GM18507 (cell line): ENCODE results near the gene NPBWR2.
"Not testable (repeated sequence)": the region's sequence is repeated elsewhere in the genome, so short reads cannot be mapped to it uniquely, and the experiment has no call there.

Experiments
- DNase-seq: peaks from one replicate; pipeline ENCODE4 v3.0.0; 2011; ENCODE audit warnings: low read depth; ENCODE audit not compliant: insufficient read length; ENCODE audit errors: extremely low spot score
- FAIRE-seq: peaks from 2 replicates; lab custom pipeline; 2011; peaks lifted over from hg19 to GRCh38; lab: Jason Lieb, UNC

The NPBWR2 gene

DNA sequence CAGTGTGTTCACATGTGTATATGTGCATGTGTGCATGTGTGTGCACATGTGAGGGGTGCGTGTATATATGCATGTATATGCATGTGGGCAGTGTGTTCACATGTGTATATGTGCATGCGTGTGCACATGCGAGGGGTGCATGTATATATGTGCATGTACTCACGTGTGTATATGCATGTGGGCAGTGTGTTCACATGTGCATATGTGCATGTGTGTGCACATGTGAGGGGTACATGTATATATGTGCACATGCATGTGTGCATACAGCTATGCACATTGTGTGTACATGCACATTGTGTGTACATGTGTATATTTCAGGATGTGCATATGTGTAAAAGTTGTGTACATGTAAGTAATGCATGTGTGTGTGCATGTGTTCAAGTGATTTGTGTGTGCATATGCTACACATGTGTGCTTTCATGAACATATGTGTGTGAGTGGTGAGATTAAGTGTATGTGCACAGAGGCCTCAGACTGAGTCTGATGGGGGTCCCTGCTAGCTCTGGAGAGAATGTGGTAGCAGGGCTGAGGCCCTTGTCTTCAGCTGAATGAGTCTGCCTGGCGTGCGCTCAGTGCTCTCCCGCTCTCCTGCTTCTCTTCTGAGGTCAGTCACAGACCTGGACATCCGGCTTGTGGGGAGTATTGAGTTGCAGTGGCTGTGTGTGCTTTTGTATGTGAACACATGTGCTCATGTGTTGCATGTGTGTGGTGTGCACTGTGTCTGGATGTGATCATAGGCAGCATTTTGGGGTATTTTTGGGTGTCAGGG, 37.0 kb upstream of the NPBWR2 start:
- DNase-seq (no peak), FAIRE-seq (no peak)

DNA sequence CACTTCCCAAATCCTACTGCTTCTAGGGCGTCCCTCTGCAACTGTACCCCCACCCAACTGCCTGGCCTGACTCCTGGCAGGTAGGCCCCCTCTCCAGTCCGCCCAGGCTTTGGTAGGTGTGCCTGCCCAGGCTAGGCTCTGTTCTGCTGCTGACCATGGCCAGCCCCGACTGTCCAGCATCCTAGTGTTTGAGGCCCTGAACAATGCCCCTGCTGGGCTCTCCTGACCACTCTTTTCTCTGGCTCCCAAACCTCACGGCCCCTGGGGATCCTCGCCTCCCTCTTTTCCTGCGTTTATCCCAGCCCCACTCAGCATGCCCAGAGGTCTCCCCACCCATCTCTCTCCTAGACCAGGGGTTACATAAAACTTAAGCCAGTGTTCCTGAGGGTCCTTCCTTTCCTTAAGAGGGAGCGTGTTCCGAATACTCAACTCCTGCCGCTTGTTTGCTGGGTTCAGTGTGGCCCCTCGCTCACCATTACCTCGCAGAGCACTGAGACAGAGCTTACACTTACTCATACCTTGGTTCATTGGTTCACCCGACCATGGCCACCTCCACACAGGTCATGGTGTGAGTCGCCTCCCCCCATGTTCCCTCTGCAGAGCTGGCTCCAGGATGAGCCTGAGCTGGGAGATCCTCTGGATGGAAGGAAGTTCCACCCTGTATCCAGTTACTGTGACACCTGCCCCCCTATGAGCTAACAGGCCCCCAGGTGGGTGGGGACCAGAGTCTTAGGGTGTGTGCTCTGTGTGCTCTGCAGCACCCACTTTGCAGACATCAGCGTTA, 35.8 kb upstream of the NPBWR2 start:
- DNase-seq, result no peak
- no peak for FAIRE-seq

DNA sequence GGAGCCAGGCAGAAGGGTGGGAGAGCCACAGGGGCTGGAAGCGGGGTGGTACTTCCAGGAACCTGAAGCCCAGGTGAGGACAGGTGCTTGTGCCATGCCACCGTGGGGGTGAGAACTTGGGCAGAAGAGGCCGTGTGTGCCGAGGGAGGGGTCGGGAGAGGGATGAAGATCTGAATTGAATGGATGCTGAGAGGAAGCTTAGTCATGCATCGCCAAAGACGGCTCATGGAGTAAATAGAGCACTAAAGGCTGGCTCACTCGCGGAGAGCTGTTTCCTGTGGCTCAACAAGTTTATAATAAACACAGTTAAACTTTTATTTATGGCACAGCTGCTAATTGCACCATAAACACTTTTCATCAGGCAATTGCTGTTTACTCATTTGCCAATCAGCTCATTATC, 35.2 kb upstream of the NPBWR2 start:
- no peak for DNase-seq
- no peak for FAIRE-seq

DNA sequence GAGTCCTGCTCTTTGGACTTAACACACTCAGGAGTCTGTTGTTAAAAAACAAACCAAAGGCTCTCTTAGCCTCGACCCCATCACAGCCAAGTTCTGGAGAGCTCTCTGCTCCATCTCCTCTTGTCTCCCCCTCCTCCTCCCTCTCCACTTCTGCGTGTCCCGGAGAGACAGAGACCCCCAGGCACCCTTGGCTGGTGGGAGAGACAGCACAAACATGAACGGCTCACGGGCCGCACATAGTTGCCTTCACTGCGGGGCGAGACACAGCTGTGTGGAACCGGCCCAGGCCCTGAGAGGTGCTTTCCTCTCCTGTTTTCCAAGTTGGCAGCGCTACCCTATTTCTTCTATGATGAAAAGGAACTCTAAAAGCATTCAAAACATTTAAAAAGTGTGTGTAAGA, 33.6 kb upstream of the NPBWR2 start:
- DNase-seq (no peak), FAIRE-seq (no peak)

DNA sequence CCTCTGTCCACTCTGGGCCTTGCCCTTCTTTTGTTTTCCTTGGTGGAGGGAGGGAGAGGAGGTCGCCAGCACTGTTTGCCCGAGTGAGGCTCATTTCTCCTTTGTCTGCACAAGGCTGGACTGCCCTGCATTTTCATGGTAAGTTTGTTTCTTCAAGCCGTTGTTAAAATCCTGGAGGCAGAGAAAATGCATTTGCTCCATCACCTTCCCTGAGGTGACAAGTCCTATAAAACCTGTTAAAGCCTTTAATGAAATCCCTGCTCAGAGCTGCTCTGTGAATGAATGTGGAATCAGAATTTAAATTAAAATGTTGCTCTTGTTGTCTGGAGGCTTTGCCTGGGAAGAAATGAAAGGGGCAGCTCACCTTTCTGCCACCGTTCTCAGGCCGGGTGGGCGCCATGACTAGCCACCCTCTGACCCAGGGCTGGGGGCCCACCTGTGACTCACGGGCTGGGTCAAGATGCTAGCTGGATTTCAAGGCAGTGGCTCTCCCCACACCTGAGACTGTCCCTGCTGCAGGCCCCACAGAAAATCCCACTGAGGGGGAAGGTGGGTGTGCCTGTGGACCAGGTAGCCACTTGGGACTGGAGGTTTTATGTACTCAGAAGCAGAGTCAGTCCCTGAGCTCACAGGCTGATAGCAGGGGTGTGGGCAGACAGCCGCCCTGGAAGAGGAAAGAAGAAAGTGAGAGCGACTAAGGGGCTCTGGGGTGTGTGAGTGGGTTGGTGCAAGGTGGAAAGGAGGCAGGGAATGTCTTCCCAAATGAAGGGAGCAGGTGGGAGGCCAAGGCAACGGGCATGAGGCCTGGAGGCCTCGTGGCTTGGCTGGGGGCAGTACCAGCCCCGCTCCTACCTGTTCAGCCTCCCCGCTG, 32.9 kb upstream of the NPBWR2 start:
- no peak for DNase-seq
- FAIRE-seq, result no peak

DNA sequence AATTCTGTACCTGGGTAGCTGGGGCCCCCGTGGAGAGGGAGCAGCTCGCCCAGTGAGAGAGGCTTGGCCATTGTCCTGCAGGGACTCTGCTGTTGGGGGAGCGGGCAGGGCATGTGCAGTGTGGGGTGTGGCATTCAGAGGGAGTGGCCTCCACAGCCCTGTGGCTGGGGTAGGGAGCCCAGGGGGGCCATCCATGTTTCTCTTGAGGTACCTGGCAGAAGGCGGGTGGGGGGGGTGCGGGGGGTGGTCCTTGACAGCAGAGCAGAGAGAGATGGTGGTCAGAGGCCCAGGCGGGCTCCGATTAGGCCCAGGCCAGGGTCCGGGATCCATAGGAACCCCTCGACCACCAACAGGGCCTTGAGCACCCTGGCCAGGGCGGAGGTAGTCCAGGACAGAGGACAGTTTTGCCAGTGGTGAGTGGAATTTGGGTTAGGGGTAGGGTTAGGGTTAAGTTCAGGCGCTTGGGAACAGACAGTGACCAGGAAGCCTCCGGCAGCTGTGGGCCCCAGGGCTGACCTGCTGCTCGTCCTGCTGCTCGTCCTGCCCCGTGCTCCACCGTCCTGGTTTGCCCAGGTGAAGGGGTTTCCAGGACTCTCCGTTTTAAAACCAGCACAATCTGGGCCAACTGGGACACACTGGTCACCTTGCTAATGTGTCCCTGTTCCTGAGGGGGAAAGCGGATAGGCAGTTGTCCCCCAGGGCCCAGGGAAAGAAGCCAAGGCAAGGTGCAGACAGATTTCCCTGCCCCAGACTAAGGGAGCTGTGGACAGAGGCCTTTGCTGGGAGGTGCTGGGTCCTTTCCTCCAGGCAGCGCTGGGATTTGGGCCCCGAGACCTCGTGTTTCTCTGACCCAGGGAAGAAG, 32.1 kb upstream of the NPBWR2 start:
- DNase-seq (no peak), FAIRE-seq (no peak)

DNA sequence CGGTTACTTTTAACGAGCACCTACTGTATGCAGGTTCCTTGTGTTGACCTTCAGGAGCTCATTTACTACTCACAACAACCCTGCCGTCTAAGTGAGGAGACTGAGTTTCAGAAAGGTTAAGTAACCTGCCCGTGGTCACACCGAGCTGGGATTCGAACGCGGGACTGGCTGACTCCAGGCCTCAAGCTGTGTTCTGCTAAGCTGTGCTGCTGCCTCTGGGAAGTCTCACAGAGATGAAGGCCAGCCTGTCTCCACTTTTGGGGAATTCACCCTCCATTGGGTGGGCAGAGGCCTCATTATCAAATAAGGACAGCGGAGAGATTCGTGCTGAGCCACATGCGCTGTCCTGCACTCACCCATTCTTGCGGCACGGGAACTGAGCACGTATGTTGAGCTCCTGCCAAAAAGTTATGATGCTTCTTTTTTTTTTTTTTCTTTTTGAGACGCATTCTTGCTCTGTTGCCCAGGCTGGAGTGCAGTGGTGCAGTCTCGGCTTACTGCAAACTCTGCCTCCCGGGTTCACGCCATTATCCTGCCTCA, 31.0 kb upstream of the NPBWR2 start:
- DNase-seq, result no peak
- no peak for FAIRE-seq

DNA sequence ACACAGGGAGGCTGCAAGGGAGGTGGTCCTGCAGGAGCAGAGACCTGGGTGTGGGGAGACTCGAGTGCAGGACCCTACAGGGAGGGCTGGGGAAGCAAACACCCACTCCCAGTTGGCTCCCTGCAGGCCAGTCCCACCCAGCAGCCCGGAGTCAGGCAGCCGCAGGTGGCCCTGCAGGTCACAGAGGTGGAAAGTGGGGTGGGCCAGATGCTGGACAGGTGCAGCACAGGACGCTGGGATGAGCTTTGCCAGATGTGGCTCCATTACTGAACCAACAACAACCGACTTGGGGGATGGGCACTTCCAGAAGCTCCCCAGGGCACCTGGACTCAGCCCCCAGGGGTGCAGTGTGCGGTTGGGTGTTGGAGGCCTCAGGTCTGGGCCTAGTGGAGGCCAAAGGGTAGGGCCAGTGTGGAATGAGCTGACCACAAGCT, 30.2 kb upstream of the NPBWR2 start:
- FAIRE-seq, result no peak
- no peak for DNase-seq

DNA sequence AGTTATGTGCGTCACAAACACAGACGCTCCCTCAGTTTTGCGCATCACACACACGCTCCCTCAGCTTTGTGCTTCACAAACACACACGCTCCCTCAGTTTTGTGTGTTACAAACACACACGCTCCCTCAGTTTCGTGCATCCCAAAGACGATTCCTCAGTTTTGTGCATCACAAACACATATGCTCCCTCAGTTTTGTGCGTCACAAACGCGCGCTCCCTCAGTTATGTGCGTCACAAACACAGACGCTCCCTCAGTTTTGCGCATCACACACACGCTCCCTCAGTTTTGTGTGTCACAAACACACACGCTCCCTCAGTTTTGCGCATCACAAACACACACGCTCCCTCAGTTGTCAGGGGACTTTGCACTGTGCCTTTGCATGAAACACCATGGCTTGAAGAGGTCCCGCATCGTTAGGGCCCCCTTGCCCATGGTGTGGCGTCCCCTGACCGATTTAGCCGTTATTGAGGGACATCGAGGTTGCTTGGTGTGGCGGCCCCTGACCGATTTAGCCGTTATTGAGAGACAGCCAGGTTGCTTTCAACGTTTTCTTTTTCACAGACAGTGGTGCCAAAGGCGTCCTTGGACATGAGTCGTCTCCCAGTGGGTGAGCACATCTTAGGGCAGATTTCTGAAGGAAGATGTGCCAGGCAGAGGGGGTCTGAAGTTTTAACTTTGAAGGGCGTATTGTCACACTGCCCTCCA, 28.8 kb upstream of the NPBWR2 start:
- no peak for DNase-seq
- FAIRE-seq, result no peak

DNA sequence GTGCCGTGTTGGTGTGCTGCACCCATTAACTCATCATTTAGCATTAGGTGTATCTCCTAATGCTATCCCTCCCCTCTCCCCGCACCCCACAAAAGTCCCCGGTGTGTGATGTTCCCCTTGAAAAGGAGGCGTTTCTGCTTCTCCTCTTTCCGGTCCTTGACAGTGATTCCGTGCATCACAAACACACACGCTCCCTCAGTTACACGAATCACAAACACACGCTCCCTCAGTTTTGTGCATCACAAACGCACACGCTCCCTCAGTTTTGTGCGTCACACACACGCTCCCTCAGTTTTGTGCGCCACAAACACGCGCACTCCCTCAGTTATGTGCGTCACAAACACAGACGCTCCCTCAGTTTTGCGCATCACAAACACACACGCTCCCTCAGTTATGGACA, 27.4 kb upstream of the NPBWR2 start:
- DNase-seq, FAIRE-seq: not testable (repeated sequence)

DNA sequence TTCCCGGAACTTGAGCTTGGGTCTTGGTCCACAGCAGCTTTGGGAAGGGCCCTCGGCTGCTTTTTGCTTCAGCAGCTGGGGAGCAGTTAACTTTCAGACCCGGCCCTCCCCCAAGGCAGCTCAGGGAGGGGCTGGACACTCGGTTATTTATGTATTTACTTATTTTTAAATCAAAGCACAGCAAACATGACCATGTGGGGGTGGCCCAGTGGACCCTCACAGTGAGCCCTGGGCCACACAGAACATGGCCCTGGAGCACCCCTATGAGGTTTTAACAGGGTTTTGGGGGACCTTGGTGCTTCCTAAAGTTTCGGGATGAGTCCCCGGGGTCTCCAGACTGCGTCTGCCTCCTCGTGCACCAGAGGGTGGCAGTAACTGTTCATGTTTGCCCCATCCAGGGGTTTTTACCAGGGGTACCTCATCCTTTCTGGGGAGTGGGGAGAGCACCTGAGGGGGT, 26.6 kb upstream of the NPBWR2 start:
- no peak for FAIRE-seq

DNA sequence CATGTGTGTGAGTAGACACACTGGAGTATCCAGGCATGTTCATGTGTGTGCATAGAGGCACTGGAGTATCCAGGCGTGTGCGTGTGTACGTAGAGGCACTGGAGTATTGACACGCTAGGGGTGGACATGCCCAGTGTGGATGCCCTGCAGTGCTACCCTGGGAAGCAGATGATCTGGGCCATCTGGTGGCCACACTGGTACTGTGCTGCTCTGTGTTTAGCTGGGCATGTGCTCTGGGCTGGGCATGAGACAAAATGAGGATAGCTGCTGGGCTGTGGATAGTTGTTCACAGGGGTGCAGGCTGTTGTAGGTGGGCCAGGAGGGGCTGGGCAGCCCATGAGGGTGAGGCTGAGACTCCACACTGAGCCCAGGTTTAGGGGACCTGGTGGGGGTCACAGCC, 24.0 kb upstream of the NPBWR2 start:
- no peak for FAIRE-seq
- DNase-seq, result no peak

More for the DNA sequence above, 26.6 kb upstream of the NPBWR2 start:
- no peak for DNase-seq

DNA sequence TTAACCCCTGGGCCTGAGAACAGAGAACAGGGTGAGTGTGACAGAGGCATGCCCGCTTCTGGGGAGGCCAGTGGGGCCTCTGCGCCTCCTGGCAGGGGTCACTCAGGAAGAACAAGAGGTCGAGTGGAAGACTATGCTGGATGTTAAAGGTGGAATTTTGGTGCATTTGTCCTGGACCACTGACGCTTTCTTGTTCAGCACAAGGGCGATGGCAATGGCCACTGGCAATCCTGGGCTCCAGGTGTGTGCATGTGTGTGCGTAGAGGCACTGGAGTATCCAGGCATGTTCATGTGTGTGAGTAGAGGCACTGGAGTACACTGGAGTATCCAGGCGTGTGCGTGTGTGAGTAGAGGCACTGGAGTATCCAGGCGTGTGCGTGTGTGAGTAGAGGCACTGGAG, 23.5 kb upstream of the NPBWR2 start:
- DNase-seq (no peak), FAIRE-seq (no peak)

DNA sequence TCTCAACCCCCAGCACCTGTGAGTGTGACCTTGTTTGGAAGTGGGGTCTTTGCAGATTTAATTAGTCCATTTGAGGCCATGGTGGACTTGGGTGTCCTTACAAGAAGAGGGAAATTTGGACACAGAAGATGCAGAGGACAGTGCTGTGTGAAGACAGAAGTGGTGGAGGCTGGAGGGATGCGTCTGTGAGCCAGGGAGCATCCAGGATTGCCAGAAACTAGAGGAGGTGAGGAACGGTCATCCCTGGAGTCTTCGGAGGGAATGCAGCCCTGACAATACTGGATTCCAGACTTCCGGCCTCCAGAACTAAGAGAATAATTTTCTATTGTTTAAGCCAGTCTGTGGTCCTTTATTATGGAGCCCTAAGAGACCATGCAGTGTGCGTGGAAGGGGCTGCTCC, 22.9 kb upstream of the NPBWR2 start:
- no peak for DNase-seq
- FAIRE-seq, result no peak

DNA sequence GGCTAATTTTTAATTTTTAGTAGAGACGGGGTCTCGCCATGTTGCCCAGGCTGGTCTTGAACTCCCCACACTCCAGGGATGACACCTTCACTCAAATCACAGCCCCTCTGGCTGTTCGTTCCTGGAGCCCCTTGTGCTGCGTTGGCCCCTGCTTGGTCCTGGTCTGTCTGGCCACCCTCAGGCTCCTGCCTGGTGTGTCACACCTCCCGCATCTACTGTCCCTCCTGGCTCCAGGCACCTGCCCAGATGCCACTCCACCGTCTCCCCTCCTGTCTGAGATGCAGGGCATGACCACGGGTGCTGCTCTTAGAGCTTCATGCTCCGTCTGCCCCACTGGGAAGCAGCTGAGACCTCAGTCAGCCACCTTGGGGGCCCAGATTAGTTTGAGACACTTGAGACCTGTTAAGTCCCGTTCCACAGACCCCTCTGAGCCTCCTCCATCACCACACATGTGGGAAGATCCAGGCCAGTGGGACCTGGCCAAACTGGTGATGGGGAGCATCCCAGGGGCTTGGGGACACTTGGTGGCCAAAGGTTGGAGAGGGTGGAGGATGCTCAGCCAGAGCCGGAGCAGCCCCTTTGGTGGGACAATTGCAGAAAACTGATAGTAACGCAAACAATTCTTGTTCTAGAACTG, 21.9 kb upstream of the NPBWR2 start:
- no peak for FAIRE-seq
- DNase-seq, result no peak

DNA sequence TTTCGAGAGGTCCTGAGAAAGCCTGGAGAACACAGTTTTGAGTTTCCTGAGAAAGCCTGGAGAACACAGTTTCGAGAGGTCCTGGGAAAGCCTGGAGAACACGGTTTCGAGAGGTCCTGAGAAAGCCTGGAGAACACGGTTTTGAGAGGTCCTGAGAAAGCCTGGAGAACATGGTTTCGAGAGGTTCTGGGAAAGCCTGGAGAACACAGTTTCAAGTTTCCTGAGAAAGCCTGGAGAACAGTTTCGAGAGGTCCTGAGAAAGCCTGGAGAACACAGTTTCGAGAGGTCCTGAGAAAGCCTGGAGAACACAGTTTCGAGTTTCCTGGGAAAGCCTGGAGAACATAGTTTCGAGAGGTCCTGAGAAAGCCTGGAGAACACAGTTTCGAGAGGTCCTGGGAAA, 16.2 kb upstream of the NPBWR2 start:
- not testable (repeated sequence) for FAIRE-seq

DNA sequence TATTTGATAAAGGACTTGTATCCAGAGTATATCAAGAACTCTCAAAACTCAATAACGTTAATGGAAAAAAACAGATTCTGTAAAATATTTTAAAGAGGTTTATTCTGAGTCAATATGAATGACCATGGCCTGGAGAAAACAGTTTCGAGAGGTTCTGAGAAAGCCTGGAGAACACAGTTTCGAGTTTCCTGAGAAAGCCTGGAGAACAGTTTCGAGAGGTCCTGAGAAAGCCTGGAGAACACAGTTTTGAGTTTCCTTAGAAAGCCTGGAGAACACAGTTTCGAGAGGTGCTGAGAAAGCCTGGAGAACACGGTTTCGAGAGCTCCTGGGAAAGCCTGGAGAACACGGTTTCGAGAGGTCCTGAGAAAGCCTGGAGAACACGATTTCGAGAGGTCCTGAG, 15.6 kb upstream of the NPBWR2 start:
- FAIRE-seq, DNase-seq: not testable (repeated sequence)

More for the DNA sequence above, 16.2 kb upstream of the NPBWR2 start:
- DNase-seq, result not testable (repeated sequence)

DNA sequence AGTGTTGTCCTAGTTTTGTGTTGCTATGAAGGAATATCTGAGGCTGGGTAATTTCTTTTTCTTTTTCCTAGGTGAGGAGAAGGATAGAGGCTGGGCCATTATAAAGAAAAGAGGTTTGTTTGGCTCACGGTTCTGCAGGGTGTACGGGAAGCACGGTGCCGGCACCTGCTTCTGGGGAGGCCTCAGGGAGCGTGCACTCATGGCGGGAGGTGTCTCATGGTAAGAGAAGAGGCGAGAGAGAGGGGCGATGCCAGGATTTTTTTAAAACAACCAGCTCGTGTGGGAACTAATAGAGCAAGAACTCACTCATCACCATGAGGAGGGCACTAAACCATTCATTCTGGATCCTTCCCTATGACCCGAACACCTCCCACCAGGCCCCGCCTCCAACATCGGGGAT, 14.2 kb upstream of the NPBWR2 start:
- FAIRE-seq (no peak), DNase-seq (no peak)
